Testis (tissue), 5 donors: Measurements from ENCODE around the gene RAMAC. TPM values are rescaled to one million over a fixed set of nuclear protein-coding genes. Genes with fewer than 3 reads are reported as not detected.
"Not testable (repeated sequence)": the region's sequence is repeated elsewhere in the genome, so short reads cannot be mapped to it uniquely, and the experiment has no call there.

ENCODE experiments used
- DNase-seq: peaks from one replicate; pipeline ENCODE4 v3.0.0-alpha.2; 2019
- H3K27ac ChIP-seq, 2 donors: fragments of 200-600 bp; sonication (generic); one replicate each; pipeline ENCODE4 v1.5.1; 2019
- H3K27me3 ChIP-seq: fragments of 200-600 bp; sonication (generic); one replicate; pipeline ENCODE4 v1.5.1; 2019
- H3K36me3 ChIP-seq: fragments of 200-600 bp; sonication (generic); one replicate; pipeline ENCODE4 v1.5.1; 2017; ENCODE audit warnings: low read depth; ENCODE audit errors: missing control alignments
- H3K4me1 ChIP-seq: fragments of 200-600 bp; sonication (generic); one replicate; pipeline ENCODE4 v1.5.1; 2019
- H3K4me3 ChIP-seq, 2 donors: fragments of 200-600 bp; sonication (generic); one replicate each; pipeline ENCODE4 v1.5.1; 2017 to 2019
- H3K9me3 ChIP-seq: fragments of 200-600 bp; sonication (generic); one replicate; pipeline ENCODE4 v1.5.1; 2017
- POLR2A ChIP-seq: fragments of 450-650 bp; IDR thresholded peaks from one replicate; pipeline ENCODE4 v1.6.1; 2017; ENCODE audit warnings: antibody characterized with exemption, mild to moderate bottlenecking, moderate library complexity
- WGBS, 2 donors: methylation state at CpG; one replicate each; pipeline ENCODE4 v1.1.5; 2018; 5-methylcytosine and 5-hydroxymethylcytosine counted together
- intact Hi-C: fragments of 100-400 bp; cut with DNase I; formaldehyde crosslinking; loops from one replicate; pipeline ENCODE4 v1.15.1; 2023; ENCODE audit warnings: low total_unique reads
- long read RNA-seq, 2 donors: transcript quantifications; one replicate each; lab custom pipeline, GENCODE V29; 2026
- polyA plus RNA-seq: library from polyadenylated mRNA; stranded (reverse); fragments of 350-450 nt; fragmentation: Illumina TruSeq; extraction: RNeasy Lipid Tissue Mini Kit (QIAGEN cat#74804); gene quantifications from one replicate; pipeline ENCODE4 v1.2.3, GENCODE V29; 2014; ENCODE audit warnings: low read depth, low replicate concordance; ENCODE audit not compliant: insufficient read depth
- total RNA-seq, 2 donors: library from RNA; depleted of rRNA; stranded (reverse); fragments of >200 nt; gene quantifications; one replicate each; pipeline ENCODE4 v1.2.3, GENCODE V29; 2016
- TF ChIP-seq, protein P1 (sequence below), 3 experiments: fragments of 450-650 bp in 2 of 3; fragments of 200-600 bp in 1 of 3; sonication (generic) in 1 of 3; IDR thresholded peaks; one replicate each; pipeline ENCODE4 v1.5.1; 2016 to 2019; ENCODE audit warnings: antibody characterized with exemption in 3 of 3, mild to moderate bottlenecking in 2 of 3, moderate library complexity in 1 of 3

RAMAC gene
- 10 to 100 TPM; 21.2 to 26.9 TPM for total RNA-seq
- 33.5 TPM for polyA plus RNA-seq
- long read RNA-seq, donor 1, transcript RAMAC-201 (4 exons, 1,568 nt) = major isoform, 48 of 54 reads
- long read RNA-seq, donor 1, partial matches to known transcripts = 6 of 54 reads
- long read RNA-seq, donor 1, other reads (novel, unspliced or antisense) = 0 of 54 reads
- long read RNA-seq, donor 2, transcript RAMAC-201 (4 exons, 1,568 nt) = major isoform, 32 of 32 reads
- long read RNA-seq, donor 2, partial matches to known transcripts = 0 of 32 reads
- long read RNA-seq, donor 2, other reads (novel, unspliced or antisense) = 0 of 32 reads

DNA sequence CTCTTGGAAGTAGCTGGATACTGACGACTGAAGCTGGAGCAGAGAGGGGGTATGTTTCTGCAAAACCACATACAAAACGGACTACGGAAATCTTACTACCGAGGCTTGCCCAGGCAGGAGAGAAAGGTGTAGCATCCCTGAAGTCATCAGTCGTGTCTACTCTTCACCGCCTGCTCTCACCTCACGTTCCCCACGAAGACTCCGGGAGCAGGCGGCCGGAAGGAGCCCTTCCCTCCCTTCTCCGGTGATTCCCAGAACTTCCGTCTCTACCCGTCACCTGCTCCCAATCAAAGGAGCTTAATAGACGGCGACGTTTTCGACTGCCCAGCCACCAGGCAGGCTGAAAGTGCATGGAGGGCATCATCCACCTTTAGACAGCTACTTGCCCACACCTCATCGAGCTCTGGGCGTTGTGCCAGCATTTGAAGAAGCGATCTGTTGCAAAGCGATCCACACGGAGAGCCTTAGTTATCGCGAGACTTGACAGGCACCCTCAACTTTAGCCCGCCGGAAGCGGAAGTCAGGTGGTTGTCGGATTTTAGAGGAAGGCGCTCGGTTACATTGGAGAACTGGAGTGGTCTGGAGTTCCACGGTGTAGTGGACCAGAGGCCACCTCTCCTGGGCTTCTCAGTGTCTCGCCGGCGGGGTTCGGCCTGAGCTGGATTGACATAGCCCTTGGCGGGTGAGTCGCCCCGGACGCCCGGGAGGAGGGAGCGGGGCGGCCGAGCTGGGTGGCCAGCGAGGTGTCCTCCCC is at the start of gene RAMAC:
TSS of gene RAMAC (plus strand) at position 523 of the 754 bp plus-strand sequence. CDS start 2,809 bp downstream, outside the sequence.
- H3K36me3 ChIP-seq = no peaks in the 10 kb centered on the region
- peak within 1 kb of the TSS; percentile 68 to 91 for H3K4me3 ChIP-seq
- H3K9me3 ChIP-seq = no peaks in the 10 kb centered on the region
- H3K4me1 ChIP-seq = peaks cover 10% of the 10 kb centered on the region
- DNase-seq = peak; percentile 98
- TF ChIP-seq, protein P1, sequence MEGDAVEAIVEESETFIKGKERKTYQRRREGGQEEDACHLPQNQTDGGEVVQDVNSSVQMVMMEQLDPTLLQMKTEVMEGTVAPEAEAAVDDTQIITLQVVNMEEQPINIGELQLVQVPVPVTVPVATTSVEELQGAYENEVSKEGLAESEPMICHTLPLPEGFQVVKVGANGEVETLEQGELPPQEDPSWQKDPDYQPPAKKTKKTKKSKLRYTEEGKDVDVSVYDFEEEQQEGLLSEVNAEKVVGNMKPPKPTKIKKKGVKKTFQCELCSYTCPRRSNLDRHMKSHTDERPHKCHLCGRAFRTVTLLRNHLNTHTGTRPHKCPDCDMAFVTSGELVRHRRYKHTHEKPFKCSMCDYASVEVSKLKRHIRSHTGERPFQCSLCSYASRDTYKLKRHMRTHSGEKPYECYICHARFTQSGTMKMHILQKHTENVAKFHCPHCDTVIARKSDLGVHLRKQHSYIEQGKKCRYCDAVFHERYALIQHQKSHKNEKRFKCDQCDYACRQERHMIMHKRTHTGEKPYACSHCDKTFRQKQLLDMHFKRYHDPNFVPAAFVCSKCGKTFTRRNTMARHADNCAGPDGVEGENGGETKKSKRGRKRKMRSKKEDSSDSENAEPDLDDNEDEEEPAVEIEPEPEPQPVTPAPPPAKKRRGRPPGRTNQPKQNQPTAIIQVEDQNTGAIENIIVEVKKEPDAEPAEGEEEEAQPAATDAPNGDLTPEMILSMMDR (IDR thresholded peaks at IDR 0.05) = no peak
- no peak for TF ChIP-seq POLR2A
- 0 to 4% methylated on average over 19 to 45 of the region's 45 CpGs for WGBS, 2 donors
- intact Hi-C loops = no loop called here
- H3K27me3 ChIP-seq = no peaks in the 10 kb centered on the region
- peak within 1 kb of the TSS; percentile 74 to 83 for H3K27ac ChIP-seq

- intact Hi-C loops = no loop called here
- TF ChIP-seq, protein P1 (IDR thresholded peaks at IDR 0.05) = no peak
- TF ChIP-seq POLR2A = no peak
- DNase-seq = no peak
- WGBS, 2 donors = 68 to 75% methylated on average over 4 of the region's 4 CpGs
- Histone ChIP-seq H3K4me1 (no peaks in the 10 kb centered on the region), H3K4me3 (no peak overlapping the region), H3K27me3 (no peaks in the 10 kb centered on the region), H3K36me3 (no peaks in the 10 kb centered on the region), H3K27ac (no peak overlapping the region), H3K9me3 (no peaks in the 10 kb centered on the region)
These were observed 48.9 kb upstream of the RAMAC start for GRCh38 chr15:82936966-82937711.

GRCh38 chr15:82937712-82938058 is 48.3 kb upstream of the RAMAC start:
- no peaks in the 10 kb centered on the region for H3K36me3 ChIP-seq
- no peaks in the 10 kb centered on the region for H3K9me3 ChIP-seq
- 92 to 93% methylated on average over 5 of the region's 5 CpGs for WGBS, 2 donors
- H3K27me3 ChIP-seq = no peaks in the 10 kb centered on the region
- no peak overlapping the region for H3K27ac ChIP-seq
- no peak overlapping the region for H3K4me3 ChIP-seq
- TF ChIP-seq, protein P1 (IDR thresholded peaks at IDR 0.05) = no peak
- TF ChIP-seq POLR2A = no peak
- DNase-seq = no peak
- intact Hi-C loops = no loop called here
- no peaks in the 10 kb centered on the region for H3K4me1 ChIP-seq

DNA sequence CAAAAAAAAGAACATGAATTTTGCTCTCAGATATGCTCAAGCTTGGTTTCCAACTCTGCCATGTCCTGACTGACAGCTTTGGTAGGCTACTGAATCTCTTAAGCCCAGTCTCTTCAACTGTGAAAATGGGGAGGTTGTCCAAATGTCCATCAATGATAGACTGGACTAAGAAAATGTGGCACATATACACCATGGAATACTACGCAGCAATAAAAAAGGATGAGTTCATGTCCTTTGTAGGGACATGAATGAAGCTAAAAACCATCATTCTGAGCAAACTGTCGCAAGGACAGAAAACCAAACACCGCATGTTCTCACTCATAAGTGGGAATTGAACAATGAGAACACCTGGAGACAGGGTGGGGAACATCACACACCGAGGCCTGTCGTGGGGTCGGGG is 46.3 kb upstream of the RAMAC start:
- 93 to 98% methylated on average over 6 of the region's 6 CpGs for WGBS, 2 donors
- H3K27ac ChIP-seq, DNase-seq, H3K4me3 ChIP-seq, H3K27me3 ChIP-seq, H3K9me3 ChIP-seq, H3K4me1 ChIP-seq, intact Hi-C loops, H3K36me3 ChIP-seq: not testable (repeated sequence)

- no peak for DNase-seq
- no peak overlapping the region for H3K27ac ChIP-seq
- 84 to 89% methylated on average over 8 of the region's 8 CpGs for WGBS, 2 donors
These were observed 43.3 kb upstream of the RAMAC start for GRCh38 chr15:82942691-82943090.

More at GRCh38 chr15:82942691-82943090, 43.3 kb upstream of the RAMAC start:
- intact Hi-C loops = no loop called here
- Histone ChIP-seq H3K4me1 (no peaks in the 10 kb centered on the region), H3K36me3 (no peaks in the 10 kb centered on the region), H3K4me3 (no peak overlapping the region), H3K27me3 (no peaks in the 10 kb centered on the region), H3K9me3 (no peaks in the 10 kb centered on the region)
- no peak for TF ChIP-seq POLR2A
- TF ChIP-seq, protein P1 (IDR thresholded peaks at IDR 0.05) = no peak
